Measurements from ENCODE around the gene SLCO4A1.

- TF ChIP-seq, protein P1, sequence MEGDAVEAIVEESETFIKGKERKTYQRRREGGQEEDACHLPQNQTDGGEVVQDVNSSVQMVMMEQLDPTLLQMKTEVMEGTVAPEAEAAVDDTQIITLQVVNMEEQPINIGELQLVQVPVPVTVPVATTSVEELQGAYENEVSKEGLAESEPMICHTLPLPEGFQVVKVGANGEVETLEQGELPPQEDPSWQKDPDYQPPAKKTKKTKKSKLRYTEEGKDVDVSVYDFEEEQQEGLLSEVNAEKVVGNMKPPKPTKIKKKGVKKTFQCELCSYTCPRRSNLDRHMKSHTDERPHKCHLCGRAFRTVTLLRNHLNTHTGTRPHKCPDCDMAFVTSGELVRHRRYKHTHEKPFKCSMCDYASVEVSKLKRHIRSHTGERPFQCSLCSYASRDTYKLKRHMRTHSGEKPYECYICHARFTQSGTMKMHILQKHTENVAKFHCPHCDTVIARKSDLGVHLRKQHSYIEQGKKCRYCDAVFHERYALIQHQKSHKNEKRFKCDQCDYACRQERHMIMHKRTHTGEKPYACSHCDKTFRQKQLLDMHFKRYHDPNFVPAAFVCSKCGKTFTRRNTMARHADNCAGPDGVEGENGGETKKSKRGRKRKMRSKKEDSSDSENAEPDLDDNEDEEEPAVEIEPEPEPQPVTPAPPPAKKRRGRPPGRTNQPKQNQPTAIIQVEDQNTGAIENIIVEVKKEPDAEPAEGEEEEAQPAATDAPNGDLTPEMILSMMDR (IDR thresholded peaks at IDR 0.05): no peak
- TF ChIP-seq POLR2AphosphoS5 (IDR thresholded peaks at IDR 0.05): no peak
- no peak for TF ChIP-seq POLR2A (IDR thresholded peaks at IDR 0.05)
- TF ChIP-seq EP300 (IDR thresholded peaks at IDR 0.05): no peak
These were observed 47.6 kb downstream of the SLCO4A1 start for GRCh38 chr20:62689861-62690260.

Data from sigmoid colon (tissue), 4 donors.